Embryonic facial prominence (tissue), 1 donor: ENCODE results near the gene SPEF2.

Source experiments
- DNase-seq: peaks from one replicate; pipeline ENCODE4 v3.0.0-alpha.2; 2016; ENCODE audit errors: extremely low spot score

The SPEF2 gene

GRCh38 chr5:35856765-35857351 lies 239.2 kb downstream of the SPEF2 start, which contains the start of gene IL7R:
TSS of gene IL7R (plus strand) at chr5:35856891. CDS start at chr5:35856978, 87 bp downstream.
- no peak for DNase-seq

- no peak for DNase-seq
Observed at GRCh38 chr5:35857606-35858205, 240.0 kb downstream of the SPEF2 start.

- DNase-seq = no peak
Observed at GRCh38 chr5:35859101-35859661, 241.5 kb downstream of the SPEF2 start.

- no peak for DNase-seq
Observed at GRCh38 chr5:35860686-35861085, 243.0 kb downstream of the SPEF2 start.

- DNase-seq = no peak
Observed at GRCh38 chr5:35861718-35862117, 244.1 kb downstream of the SPEF2 start.

GRCh38 chr5:35862126-35862525 lies 244.5 kb downstream of the SPEF2 start:
- no peak for DNase-seq

- no peak for DNase-seq
Observed at GRCh38 chr5:35863159-35863558, 245.5 kb downstream of the SPEF2 start.
